GM21526 (cell line): Measurements from ENCODE around the gene RTBDN.
"Not testable (repeated sequence)": the region's sequence is repeated elsewhere in the genome, so short reads cannot be mapped to it uniquely, and the experiment has no call there.

Experiments used
- ATAC-seq: cut with Tn5 transposase; IDR thresholded peaks from one replicate; pipeline ENCODE4 v1.9.1; 2021; ENCODE audit warnings: moderate library complexity; ENCODE audit not compliant: unreplicated experiment, low FRiP score

RTBDN gene

GRCh38 chr19:12825254-12826131, 8.9 kb downstream of the RTBDN start:
- ATAC-seq, result no peak

- ATAC-seq, result no peak
Measured at GRCh38 chr19:12821761-12822160, 12.6 kb downstream of the RTBDN start.

GRCh38 chr19:12817810-12818209, 16.6 kb downstream of the RTBDN start:
- not testable (repeated sequence) for ATAC-seq

- not testable (repeated sequence) for ATAC-seq
Measured at GRCh38 chr19:12817188-12817587, 17.2 kb downstream of the RTBDN start.

GRCh38 chr19:12815088-12815487, 19.3 kb downstream of the RTBDN start:
- no peak for ATAC-seq

GRCh38 chr19:12806242-12807081, 27.9 kb downstream of the RTBDN start, which contains the start of gene RNASEH2A:
RNASEH2A (plus strand) TSS chr19:12806584; CDS start chr19:12806674, 90 bp downstream.
- no peak for ATAC-seq

GRCh38 chr19:12804051-12804450, 30.3 kb downstream of the RTBDN start:
- no peak for ATAC-seq

GRCh38 chr19:12802267-12803106, 31.9 kb downstream of the RTBDN start:
- ATAC-seq, result no peak

GRCh38 chr19:12801466-12802266, 32.7 kb downstream of the RTBDN start, which contains the start of the genes PRDX2 and THSD8:
PRDX2 (minus strand) TSS chr19:12801800; CDS start chr19:12801261, 539 bp downstream.
THSD8 (plus strand) TSS chr19:12802069; CDS start chr19:12802072, 3 bp downstream.
- no peak for ATAC-seq

GRCh38 chr19:12800923-12801465, 33.4 kb downstream of the RTBDN start:
- no peak for ATAC-seq

- no peak for ATAC-seq
Measured at GRCh38 chr19:12800466-12800770, 34.0 kb downstream of the RTBDN start.

- no peak for ATAC-seq
Measured at GRCh38 chr19:12799742-12800465, 34.5 kb downstream of the RTBDN start.

GRCh38 chr19:12797607-12798006, 36.8 kb downstream of the RTBDN start:
- ATAC-seq, result not testable (repeated sequence)

GRCh38 chr19:12797141-12797587, 37.2 kb downstream of the RTBDN start:
- ATAC-seq, result no peak

- no peak for ATAC-seq
Measured at GRCh38 chr19:12796146-12797071, 38.0 kb downstream of the RTBDN start.

- ATAC-seq, result no peak
Measured at GRCh38 chr19:12794971-12795381, 39.4 kb downstream of the RTBDN start.

- no peak for ATAC-seq
Measured at GRCh38 chr19:12794196-12794941, 40.0 kb downstream of the RTBDN start.
